Prostate gland (tissue), 2 donors: ENCODE data around the gene MRAS.

Source experiments
- POLR2A ChIP-seq: fragments of 450-650 bp; IDR thresholded peaks from one replicate; pipeline ENCODE4 v1.6.1; 2016; ENCODE audit warnings: antibody characterized with exemption, mild to moderate bottlenecking
- POLR2AphosphoS5 ChIP-seq: sonication (generic); formaldehyde crosslinking; IDR thresholded peaks from one replicate; pipeline ENCODE4 v1.6.1; 2017; ENCODE audit warnings: antibody characterized with exemption
- TF ChIP-seq, protein P1 (sequence below), 4 experiments: fragments of 200-600 bp in 2 of 4; fragments of 450-650 bp in 2 of 4; sonication (generic) in 2 of 4; IDR thresholded peaks; 1 replicate in 3 of 4; 2 replicates in 1 of 4; pipeline ENCODE4 v1.5.1; 2016 to 2019; ENCODE audit warnings: antibody characterized with exemption in 4 of 4, mild to moderate bottlenecking in 2 of 4, moderate library complexity in 2 of 4

DNA sequence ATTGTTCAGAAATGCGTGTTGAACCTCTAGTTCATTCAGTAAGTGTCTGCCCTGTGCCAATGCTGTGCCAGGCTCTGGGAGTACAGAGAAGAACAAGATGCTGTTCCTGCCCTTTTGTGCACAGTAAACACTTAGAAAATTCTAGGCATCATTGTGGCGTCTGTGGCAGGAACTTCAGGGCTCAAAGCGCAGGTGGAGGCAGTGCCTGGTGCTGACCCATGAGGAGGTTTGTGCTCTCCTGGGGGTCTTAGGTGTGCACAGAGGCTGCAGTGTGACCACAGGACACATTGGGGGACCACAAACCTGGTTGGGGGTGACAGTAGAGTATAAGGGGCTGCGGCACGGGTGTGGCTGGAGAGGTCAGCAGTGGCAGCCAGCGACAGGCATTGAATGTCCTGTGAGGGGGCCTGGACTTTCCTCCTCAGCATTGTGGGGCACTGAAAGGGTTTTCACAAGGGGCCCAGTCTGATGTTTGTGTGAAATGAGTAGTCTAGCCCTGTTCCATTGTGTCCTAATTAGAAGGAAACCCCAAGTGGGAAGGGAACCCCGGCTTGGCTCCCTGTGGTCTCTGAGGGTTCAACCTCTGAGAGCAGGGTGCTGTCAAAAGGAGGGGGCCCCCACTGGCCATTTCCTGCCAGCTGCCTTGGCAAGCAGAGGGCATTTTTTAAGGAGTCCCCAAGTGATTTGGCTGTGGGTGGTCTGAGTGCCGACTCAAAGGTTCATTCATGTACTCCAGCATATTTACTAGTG lies 20.9 kb downstream of the MRAS start:
- TF ChIP-seq, protein P1, sequence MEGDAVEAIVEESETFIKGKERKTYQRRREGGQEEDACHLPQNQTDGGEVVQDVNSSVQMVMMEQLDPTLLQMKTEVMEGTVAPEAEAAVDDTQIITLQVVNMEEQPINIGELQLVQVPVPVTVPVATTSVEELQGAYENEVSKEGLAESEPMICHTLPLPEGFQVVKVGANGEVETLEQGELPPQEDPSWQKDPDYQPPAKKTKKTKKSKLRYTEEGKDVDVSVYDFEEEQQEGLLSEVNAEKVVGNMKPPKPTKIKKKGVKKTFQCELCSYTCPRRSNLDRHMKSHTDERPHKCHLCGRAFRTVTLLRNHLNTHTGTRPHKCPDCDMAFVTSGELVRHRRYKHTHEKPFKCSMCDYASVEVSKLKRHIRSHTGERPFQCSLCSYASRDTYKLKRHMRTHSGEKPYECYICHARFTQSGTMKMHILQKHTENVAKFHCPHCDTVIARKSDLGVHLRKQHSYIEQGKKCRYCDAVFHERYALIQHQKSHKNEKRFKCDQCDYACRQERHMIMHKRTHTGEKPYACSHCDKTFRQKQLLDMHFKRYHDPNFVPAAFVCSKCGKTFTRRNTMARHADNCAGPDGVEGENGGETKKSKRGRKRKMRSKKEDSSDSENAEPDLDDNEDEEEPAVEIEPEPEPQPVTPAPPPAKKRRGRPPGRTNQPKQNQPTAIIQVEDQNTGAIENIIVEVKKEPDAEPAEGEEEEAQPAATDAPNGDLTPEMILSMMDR (IDR thresholded peaks at IDR 0.05), result no peak
- no peak for TF ChIP-seq POLR2A
- TF ChIP-seq POLR2AphosphoS5, result no peak
